ACC112 (cell line): Measurements from ENCODE around the gene FOSL2.

Experiments
- H2AFZ ChIP-seq: fragments of 200-600 bp; sonication (generic); one replicate; pipeline ENCODE4 v1.6.0; 2017; ENCODE audit warnings: antibody characterized with exemption, low read length; ENCODE audit not compliant: unreplicated experiment
- H3K27ac ChIP-seq: fragments of 200-600 bp; sonication (generic); 2 replicates; pipeline ENCODE4 v1.5.1; 2014; ENCODE audit warnings: low read depth, mild to moderate bottlenecking, antibody characterized with exemption, low read length, moderate library complexity
- H3K27me3 ChIP-seq: fragments of 200-600 bp; sonication (generic); 2 replicates; pipeline ENCODE4 v1.6.1; 2014; ENCODE audit warnings: mild to moderate bottlenecking, antibody characterized with exemption, low read length, moderate library complexity, mixed read lengths; ENCODE audit not compliant: insufficient read depth
- H3K36me3 ChIP-seq: fragments of 200-600 bp; sonication (generic); 2 replicates; pipeline ENCODE4 v1.6.1; 2016; ENCODE audit warnings: mild to moderate bottlenecking, antibody characterized with exemption, low read length, moderate library complexity, mixed read lengths; ENCODE audit not compliant: insufficient read depth
- H3K4me1 ChIP-seq: fragments of 200-600 bp; sonication (generic); one replicate; pipeline ENCODE4 v1.6.1; 2016; ENCODE audit warnings: low read length, mixed read lengths; ENCODE audit not compliant: insufficient read depth, unreplicated experiment, control insufficient read depth
- H3K4me3 ChIP-seq: fragments of 200-600 bp; sonication (generic); 2 replicates; pipeline ENCODE4 v1.5.1; 2014; ENCODE audit warnings: mild to moderate bottlenecking, low read depth, low read length
- H3K79me2 ChIP-seq: fragments of 200-600 bp; sonication (generic); one replicate; pipeline ENCODE4 v1.6.0; 2016; ENCODE audit warnings: low read length; ENCODE audit not compliant: control insufficient read depth, unreplicated experiment, insufficient read depth

The FOSL2 gene

DNA sequence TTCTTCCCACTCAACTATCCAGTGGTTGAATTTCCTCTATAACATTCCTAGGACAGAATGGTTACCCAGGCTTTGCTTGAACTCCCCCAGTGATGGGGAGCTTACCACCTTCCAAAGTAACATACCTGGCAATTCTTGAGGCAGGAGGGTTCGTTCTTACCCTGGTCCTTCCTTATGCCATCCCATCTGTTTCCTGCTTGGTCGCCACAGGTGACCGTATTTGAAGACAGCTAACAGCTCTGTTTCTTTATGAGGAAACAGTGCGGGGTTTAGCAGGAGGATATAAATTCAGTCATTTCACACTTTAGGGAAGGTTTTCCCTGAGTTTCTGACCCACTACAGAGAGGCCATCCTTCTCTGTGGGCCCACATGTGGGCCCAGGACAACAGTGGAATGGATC is 42.6 kb downstream of the FOSL2 start:
- no peak overlapping the region for H2AFZ ChIP-seq

DNA sequence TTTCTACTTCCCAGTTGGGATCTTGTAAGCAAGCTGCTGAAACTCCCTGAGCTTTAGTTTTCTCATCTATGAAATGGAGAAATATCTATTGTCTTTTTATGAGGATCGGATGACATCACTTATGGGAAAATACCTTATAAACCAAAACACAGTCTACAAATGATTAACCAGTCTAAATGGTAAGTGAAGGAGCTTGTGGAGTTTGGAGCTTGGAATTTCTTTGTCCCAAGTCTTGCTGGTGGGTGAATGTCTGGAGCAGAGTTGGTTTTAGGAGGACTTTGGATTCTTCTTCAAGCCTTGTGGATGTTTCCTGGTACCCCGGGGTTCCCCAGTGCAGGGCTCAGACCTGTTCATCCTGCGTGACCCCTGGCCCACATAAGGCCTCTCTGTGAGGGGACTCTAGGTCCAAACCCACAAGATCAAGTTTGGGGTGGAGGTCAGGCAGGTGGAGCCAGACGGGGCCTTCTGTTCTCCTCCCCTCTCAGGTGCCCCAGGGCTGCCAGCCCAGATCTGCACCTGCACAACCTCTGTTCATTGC is 43.2 kb downstream of the FOSL2 start:
- no peak overlapping the region for H3K4me3 ChIP-seq
- H2AFZ ChIP-seq, result no peak overlapping the region
- no peaks in the 10 kb centered on the region for H3K79me2 ChIP-seq
- no peaks in the 10 kb centered on the region for H3K4me1 ChIP-seq
- no peak overlapping the region for H3K27ac ChIP-seq
- H3K27me3 ChIP-seq, result no peaks in the 10 kb centered on the region
- H3K36me3 ChIP-seq, result no peaks in the 10 kb centered on the region

More for the DNA sequence above, 42.6 kb downstream of the FOSL2 start:
- H3K27me3 ChIP-seq, result no peaks in the 10 kb centered on the region
- no peaks in the 10 kb centered on the region for H3K79me2 ChIP-seq
- H3K4me1 ChIP-seq, result no peaks in the 10 kb centered on the region
- H3K36me3 ChIP-seq, result no peaks in the 10 kb centered on the region
- H3K27ac ChIP-seq, result no peak overlapping the region
- H3K4me3 ChIP-seq, result no peak overlapping the region

DNA sequence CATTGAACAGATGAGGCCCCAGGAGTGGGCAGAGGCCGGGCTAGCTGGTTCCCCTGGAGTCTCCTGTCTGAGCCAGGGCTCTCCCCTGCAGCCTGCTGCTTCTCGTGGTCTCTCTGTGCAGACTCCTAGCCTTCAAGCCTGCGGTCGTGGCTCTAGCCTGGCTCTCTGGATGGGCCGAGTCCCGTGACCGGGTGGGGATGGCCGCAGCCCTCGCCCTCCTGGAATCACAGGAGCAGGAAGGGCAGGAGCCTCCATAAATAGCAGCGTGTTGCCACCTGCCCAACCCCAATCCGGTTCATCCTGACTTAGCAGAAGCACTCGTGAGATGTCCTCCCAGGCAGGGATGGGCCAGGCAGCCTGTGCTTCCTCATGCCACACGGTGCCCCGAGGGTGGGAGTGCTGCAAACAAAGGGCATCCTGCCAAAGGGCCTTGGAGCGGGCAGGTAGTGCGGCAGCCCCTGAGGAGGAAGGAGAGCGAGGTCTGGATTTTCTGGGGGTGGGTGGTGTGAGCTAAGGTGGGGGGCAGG is 43.9 kb downstream of the FOSL2 start:
- no peaks in the 10 kb centered on the region for H3K27me3 ChIP-seq
- H3K4me1 ChIP-seq, result no peaks in the 10 kb centered on the region
- H3K79me2 ChIP-seq, result no peaks in the 10 kb centered on the region
- H3K36me3 ChIP-seq, result no peaks in the 10 kb centered on the region
- no peak overlapping the region for H2AFZ ChIP-seq
- H3K4me3 ChIP-seq, result no peak overlapping the region
- no peak overlapping the region for H3K27ac ChIP-seq

DNA sequence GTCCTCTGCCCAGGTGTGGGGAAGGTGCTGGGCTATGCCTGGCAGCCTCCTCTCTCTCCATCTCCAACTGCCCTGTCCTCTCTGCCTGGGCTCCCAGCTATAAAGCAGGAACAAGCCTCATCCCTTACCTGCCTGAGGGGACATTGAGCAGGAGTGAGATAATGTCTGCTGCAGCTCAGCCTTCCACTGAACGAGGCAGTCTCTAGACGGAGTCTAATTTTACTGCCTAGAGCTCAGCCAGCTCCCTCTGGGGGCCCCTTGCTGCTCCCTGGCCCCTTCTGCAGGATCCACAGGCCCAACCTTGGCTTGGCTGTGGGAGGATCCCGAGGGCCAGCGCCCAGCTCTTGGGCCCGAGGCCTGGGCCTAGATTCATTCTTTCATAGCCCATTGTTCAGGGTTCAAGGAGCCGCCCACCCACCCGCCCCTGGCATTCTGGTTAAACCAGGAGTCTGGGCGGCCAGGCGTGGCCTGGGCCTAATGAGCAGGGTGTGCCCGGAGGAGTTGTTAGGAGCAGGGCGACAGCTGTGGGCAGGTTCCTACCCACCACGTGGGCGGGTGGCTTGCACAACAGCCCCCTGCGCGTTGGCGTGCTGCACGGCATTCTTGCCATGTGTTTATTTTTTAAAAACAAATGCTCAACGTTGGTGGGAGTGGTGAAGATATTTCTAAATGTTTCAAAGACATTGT is 44.6 kb downstream of the FOSL2 start:
- no peaks in the 10 kb centered on the region for H3K79me2 ChIP-seq
- no peak overlapping the region for H3K4me3 ChIP-seq
- H3K27ac ChIP-seq, result no peak overlapping the region
- H3K4me1 ChIP-seq, result no peaks in the 10 kb centered on the region
- no peaks in the 10 kb centered on the region for H3K27me3 ChIP-seq
- no peaks in the 10 kb centered on the region for H3K36me3 ChIP-seq
- no peak overlapping the region for H2AFZ ChIP-seq

DNA sequence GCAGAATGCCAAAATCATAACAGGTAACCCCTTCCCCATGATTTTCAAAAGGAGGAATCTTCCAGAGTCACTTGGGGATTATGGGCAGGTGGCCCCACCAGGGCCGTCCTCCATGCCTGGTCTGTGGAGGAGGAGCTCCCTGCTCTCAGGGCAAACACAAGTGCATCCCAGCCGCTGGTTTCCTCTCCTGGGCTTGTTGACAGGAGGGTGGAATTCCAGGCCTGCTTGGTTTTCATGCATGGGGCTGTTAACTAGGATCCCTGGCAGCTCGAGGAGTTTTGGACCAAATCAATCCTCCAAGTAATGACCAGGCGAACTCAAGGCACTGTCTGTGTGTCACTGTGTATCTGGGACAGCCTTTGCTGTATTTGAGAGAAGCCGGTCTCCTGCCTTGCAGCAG is 45.3 kb downstream of the FOSL2 start:
- Histone ChIP-seq H3K4me1 (no peaks in the 10 kb centered on the region), H3K36me3 (no peaks in the 10 kb centered on the region), H2AFZ (no peak overlapping the region), H3K4me3 (no peak overlapping the region), H3K27me3 (no peaks in the 10 kb centered on the region), H3K79me2 (no peaks in the 10 kb centered on the region), H3K27ac (no peak overlapping the region)

DNA sequence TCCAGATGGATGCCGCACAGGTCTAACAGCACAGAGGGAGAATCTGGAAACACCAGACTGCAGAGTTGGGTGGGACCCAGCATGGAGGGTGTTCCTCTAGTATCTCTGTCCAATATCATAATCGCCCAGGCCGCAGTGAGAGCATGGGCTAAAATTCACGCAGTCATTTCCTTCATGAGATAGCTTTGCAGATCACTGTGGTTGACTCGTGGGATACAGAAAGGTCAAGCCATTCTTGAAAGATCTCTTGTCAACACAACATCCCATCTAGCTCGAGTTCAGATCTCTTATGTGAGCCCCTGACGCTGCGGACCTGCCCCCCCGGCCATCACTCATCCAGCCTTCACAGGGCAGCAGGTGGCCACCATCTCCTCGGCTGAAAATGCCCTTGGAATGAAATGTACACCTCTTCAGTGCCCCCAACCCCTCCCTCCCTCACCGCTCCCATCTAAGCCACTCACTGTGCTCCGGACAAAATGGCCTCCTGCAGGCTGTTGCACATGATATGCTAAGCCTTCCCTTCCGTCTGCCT is 45.9 kb downstream of the FOSL2 start:
- H2AFZ ChIP-seq, result no peak overlapping the region
- no peaks in the 10 kb centered on the region for H3K36me3 ChIP-seq
- no peaks in the 10 kb centered on the region for H3K4me1 ChIP-seq
- H3K27me3 ChIP-seq, result no peaks in the 10 kb centered on the region
- H3K27ac ChIP-seq, result no peak overlapping the region
- H3K4me3 ChIP-seq, result no peak overlapping the region
- no peaks in the 10 kb centered on the region for H3K79me2 ChIP-seq

DNA sequence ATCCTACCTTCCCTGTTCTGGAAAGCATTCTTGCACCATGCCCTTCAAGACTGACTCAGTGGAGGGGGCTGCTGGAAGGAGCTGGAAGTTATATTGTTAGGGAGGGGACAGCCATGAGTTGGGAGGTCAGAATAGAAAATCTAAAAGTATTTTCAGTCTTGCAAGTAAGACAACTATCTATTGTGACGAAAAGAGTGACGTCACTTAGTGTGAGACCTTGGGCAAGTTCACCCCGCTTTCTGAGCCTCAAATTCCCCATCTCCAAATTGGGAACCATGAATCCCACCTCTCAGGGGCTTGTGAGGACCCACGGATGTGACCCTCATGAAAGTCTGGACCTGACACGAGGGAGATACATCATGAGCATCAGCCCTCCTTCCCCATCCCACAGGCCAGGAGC is 46.5 kb downstream of the FOSL2 start:
- Histone ChIP-seq H3K36me3 (no peaks in the 10 kb centered on the region), H3K79me2 (no peaks in the 10 kb centered on the region), H3K4me1 (no peaks in the 10 kb centered on the region), H3K27me3 (no peaks in the 10 kb centered on the region), H3K27ac (no peak overlapping the region), H2AFZ (no peak overlapping the region), H3K4me3 (no peak overlapping the region)

DNA sequence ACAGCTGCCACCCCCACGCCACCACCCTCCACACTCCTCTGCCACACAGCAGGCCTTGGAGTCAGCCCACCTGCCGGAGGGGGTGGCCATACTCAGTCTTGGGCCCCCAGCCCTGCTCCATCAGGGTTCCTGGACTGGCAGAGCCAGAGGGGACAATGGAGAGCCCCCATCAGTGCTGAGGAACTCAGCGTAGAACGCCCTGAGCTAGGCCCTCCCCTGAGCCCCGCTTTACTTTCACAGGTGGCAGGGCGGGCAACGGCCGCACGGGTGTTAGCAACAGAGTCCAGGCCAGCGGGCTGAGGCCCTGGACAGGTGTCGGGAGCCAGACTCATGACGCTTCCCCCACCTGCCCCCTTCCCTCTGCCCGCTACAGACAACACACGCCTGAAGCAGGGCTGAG is 47.1 kb downstream of the FOSL2 start:
- no peak overlapping the region for H3K4me3 ChIP-seq
- H2AFZ ChIP-seq, result no peak overlapping the region
- no peaks in the 10 kb centered on the region for H3K27me3 ChIP-seq
- H3K36me3 ChIP-seq, result no peaks in the 10 kb centered on the region
- no peak overlapping the region for H3K27ac ChIP-seq
- H3K79me2 ChIP-seq, result no peaks in the 10 kb centered on the region
- H3K4me1 ChIP-seq, result peaks cover under 1% of the 10 kb centered on the region

DNA sequence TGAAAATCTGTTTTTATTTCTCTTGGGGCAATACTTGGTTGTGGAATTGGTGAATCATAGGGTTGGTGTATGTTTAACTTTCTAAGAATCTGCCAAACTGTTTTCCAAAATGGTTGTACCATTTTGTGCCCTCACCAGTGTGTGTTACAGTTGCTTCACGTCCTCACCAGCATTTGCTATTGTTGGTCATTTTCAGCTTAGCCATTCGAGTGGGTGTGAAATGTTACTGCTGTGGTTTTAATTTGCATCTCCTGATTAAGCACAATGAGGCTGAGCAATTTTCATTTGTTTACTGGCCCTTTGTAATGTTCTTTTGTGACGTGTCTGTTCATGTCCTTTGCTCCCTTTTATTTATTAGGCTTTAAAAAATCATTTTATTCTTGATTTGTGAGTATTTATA is 49.7 kb downstream of the FOSL2 start:
- Histone ChIP-seq H2AFZ (no peak overlapping the region), H3K36me3 (no peaks in the 10 kb centered on the region), H3K79me2 (no peaks in the 10 kb centered on the region), H3K4me1 (peaks cover 26% of the 10 kb centered on the region), H3K27me3 (no peaks in the 10 kb centered on the region), H3K27ac (no peak overlapping the region), H3K4me3 (no peak overlapping the region)

DNA sequence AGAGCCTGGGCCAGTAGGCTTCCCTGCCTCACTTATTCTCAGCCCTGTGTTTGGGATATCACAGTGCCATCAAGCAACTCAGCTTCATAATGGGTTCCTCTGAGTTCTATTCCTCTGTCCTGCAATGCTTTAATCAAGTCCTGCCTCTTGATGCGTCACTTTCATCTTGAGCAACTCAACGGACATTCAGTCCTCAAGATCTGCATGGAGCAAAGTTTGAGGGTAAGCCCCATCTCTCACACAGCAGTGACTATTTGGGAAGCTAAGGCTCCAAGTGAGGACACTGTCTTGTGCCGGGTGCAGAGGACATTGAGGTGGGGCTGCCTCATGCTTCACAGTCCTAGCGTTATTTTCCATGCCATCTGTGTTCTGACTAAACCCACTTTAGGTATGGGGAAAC is 52.3 kb downstream of the FOSL2 start:
- Histone ChIP-seq H3K4me1 (peaks cover 51% of the 10 kb centered on the region), H3K4me3 (no peak overlapping the region), H2AFZ (no peak overlapping the region), H3K27me3 (no peaks in the 10 kb centered on the region), H3K27ac (no peak overlapping the region), H3K79me2 (no peaks in the 10 kb centered on the region), H3K36me3 (no peaks in the 10 kb centered on the region)
